Activated T-cell treated with anti-CD3 and anti-CD28 coated beads, Interleukin-2, amount 50 U/mL, for 4 hours (primary cell): Measurements from ENCODE around the gene INTS6L. TPM values are rescaled to one million over a fixed set of nuclear protein-coding genes. Genes with fewer than 3 reads are reported as not detected.
A peak's percentile ranks its signal among the peaks of the same experiment; 100 is the strongest.
"Not testable (repeated sequence)": the region's sequence is repeated elsewhere in the genome, so short reads cannot be mapped to it uniquely, and the experiment has no call there.

Source experiments
- ATAC-seq, 2 donors: fragments of 200-7000 bp; cut with Tn5 transposase; one replicate each; pipeline ENCODE4 v1.10.0; 2021
- DNase-seq: peaks from one replicate; pipeline ENCODE4 v3.0.0-alpha.2; 2020
- H3K27me3 Mint-ChIP-seq: one replicate; pipeline ENCODE4 v1.8.0; 2021; ENCODE audit warnings: low read depth, mixed read lengths
- H3K36me3 Mint-ChIP-seq: one replicate; pipeline ENCODE4 v1.8.0; 2022; ENCODE audit warnings: mixed read lengths; ENCODE audit not compliant: insufficient read depth
- H3K4me1 Mint-ChIP-seq: one replicate; pipeline ENCODE4 v1.8.0; 2021; ENCODE audit warnings: low read depth, mixed read lengths
- H3K4me3 Mint-ChIP-seq: one replicate; pipeline ENCODE4 v1.8.0; 2021; ENCODE audit warnings: mild to moderate bottlenecking, moderate library complexity, mixed read lengths
- H3K9me3 Mint-ChIP-seq: one replicate; pipeline ENCODE4 v1.8.0; 2021; ENCODE audit warnings: mixed read lengths
- total RNA-seq, 3 donors: library from RNA; stranded (reverse); gene quantifications; one replicate each; pipeline ENCODE4 v1.2.1, GENCODE V29; 2021

The INTS6L gene
- total RNA-seq, 3 donors from 2014 or later: 12.1 to 14.9 (median 14.8) TPM

GRCh38 chrX:135543172-135543571 is 22.7 kb downstream of the INTS6L start:
- Mint-ChIP-seq H3K4me3 (no peak overlapping the region), H3K27me3 (no peaks in the 10 kb centered on the region), H3K36me3 (peaks cover 6% of the 10 kb centered on the region), H3K9me3 (no peaks in the 10 kb centered on the region), H3K4me1 (peaks cover 38% of the 10 kb centered on the region)
- ATAC-seq: no peak
- DNase-seq: no peak

DNA sequence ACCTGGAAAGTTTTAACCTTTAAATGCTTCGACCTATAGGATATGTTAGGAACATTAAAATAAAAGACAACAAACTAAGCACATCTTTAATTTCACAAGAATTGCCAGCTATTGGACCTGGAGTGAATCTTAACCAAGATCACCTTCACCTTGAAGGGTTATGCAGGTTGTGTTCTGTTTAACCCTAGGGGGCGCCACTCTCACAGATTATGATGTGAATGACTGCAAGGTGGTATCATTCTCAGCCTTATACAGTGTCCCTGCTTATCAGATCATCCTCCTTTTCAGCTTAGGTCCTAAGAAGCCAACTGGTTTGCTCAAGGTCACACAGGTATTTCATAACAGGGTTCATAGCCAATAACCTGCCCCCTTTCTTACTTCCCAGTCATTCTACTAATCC is 23.5 kb downstream of the INTS6L start:
- DNase-seq (peak; percentile 10), ATAC-seq (no peak)
- Mint-ChIP-seq H3K9me3 (no peaks in the 10 kb centered on the region), H3K4me1 (peaks cover 36% of the 10 kb centered on the region), H3K4me3 (no peak overlapping the region), H3K36me3 (peaks cover 6% of the 10 kb centered on the region), H3K27me3 (no peaks in the 10 kb centered on the region)

DNA sequence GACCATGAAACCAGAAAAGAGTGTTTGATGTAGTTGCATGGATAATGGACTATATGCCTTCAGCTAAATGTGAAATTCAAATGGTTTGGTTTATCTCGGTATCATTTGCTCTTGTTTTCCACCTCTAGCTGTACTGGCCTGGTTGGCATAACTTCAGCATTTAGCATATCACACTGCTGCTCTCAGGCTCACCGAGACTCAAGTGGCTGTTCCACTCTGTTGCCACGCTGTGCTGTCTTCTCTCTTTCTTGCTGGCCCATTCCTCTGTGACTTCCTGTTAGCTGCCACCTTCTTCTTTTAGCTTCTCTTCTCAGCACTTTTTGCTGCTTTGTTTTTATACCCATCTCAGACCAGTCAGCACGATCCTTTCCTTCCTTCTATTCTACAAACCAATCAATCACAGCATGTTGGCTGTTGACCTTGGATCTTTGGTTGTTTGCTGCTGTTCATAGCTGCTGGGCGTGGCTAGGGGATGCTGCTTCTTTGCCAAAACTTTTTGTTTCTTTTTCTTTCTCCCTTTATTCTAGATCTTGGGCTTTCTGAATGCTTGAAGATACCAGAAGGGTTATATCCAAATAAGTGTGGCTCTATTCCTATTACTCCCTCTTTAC is 24.0 kb downstream of the INTS6L start:
- H3K9me3 Mint-ChIP-seq: no peaks in the 10 kb centered on the region
- H3K4me3 Mint-ChIP-seq: no peak overlapping the region
- peaks cover 31% of the 10 kb centered on the region for H3K4me1 Mint-ChIP-seq
- DNase-seq: no peak
- ATAC-seq: no peak
- no peaks in the 10 kb centered on the region for H3K27me3 Mint-ChIP-seq
- H3K36me3 Mint-ChIP-seq: peaks cover 10% of the 10 kb centered on the region

DNA sequence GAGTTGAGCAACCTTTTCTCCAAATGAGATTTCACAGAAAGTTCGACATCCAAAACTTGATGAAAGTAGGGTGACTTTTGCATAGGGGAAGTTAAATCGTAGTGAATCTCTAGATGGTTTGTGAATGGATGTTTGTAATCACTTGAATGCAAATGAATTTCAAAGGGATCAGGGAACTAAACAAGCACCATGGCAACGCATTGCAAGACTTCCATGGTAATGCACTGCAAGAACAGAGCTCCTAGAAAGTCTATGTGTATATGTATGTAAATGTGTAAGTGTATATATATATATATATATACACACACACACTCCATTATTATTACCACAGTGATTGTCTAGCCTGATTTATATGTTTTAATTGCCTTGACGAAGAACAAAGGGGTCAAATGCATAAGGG is 27.3 kb downstream of the INTS6L start:
- peaks cover 21% of the 10 kb centered on the region for H3K4me1 Mint-ChIP-seq
- no peaks in the 10 kb centered on the region for H3K9me3 Mint-ChIP-seq
- no peak overlapping the region for H3K4me3 Mint-ChIP-seq
- DNase-seq (no peak), ATAC-seq (no peak)
- H3K27me3 Mint-ChIP-seq: no peaks in the 10 kb centered on the region
- peaks cover 21% of the 10 kb centered on the region for H3K36me3 Mint-ChIP-seq

- H3K27me3 Mint-ChIP-seq: no peaks in the 10 kb centered on the region
- no peaks in the 10 kb centered on the region for H3K9me3 Mint-ChIP-seq
- peaks cover 22% of the 10 kb centered on the region for H3K36me3 Mint-ChIP-seq
- H3K4me3 Mint-ChIP-seq: no peak overlapping the region
- H3K4me1 Mint-ChIP-seq: peaks cover 4% of the 10 kb centered on the region
- DNase-seq (no peak), ATAC-seq (no peak)
Observed at GRCh38 chrX:135549519-135549918, 29.1 kb downstream of the INTS6L start.

GRCh38 chrX:135556055-135556454 is 35.6 kb downstream of the INTS6L start:
- H3K36me3 Mint-ChIP-seq: peaks cover 21% of the 10 kb centered on the region
- no peak overlapping the region for H3K4me3 Mint-ChIP-seq
- H3K9me3 Mint-ChIP-seq: no peaks in the 10 kb centered on the region
- DNase-seq: no peak
- H3K4me1 Mint-ChIP-seq: no peaks in the 10 kb centered on the region
- H3K27me3 Mint-ChIP-seq: no peaks in the 10 kb centered on the region
- no peak for ATAC-seq

DNA sequence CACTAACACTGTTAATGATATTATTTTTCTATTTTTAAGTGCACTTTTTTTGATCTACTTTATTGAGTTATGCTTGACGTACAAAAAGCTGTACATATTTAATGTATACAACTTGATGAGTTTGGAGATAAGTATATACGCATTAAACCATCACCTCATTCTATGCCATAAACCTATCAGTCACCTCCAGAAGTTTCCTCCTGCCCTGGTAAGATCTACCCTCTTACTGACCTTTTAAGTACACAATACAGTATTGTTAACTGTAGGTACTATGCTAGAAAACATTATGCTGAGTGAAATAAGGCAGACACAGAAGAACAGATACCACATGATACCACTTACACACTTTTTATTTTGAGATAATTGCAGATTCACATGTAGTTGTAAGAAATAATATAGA is 36.9 kb downstream of the INTS6L start:
- ATAC-seq (no peak), DNase-seq (no peak)
- Mint-ChIP-seq H3K36me3 (peaks cover 22% of the 10 kb centered on the region), H3K4me3 (no peak overlapping the region), H3K9me3 (no peaks in the 10 kb centered on the region), H3K4me1 (no peaks in the 10 kb centered on the region), H3K27me3 (no peaks in the 10 kb centered on the region)

DNA sequence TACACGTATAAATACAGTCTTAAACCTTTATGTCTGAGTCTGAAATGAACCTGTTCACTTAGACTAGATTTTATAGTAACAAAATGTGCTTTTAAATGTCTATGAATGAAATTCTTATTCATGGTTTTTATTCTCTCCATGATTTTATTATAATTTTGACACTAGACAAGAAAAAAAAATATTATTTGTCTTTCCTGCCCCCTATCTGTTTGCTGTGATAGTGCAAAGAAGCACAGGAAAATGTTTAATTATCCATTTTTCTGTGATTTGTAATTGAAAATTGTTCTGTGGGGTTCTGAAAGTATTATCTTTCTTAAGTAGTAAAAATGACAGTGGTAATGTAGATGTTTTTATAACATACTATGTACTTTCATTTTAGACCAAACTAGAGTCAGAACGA is 52.0 kb downstream of the INTS6L start:
- Mint-ChIP-seq H3K27me3 (no peaks in the 10 kb centered on the region), H3K36me3 (peaks cover 15% of the 10 kb centered on the region), H3K4me1 (no peaks in the 10 kb centered on the region), H3K4me3 (no peak overlapping the region), H3K9me3 (no peaks in the 10 kb centered on the region)
- no peak for DNase-seq
- ATAC-seq: no peak

- Mint-ChIP-seq H3K36me3 (peaks cover 26% of the 10 kb centered on the region), H3K9me3 (no peaks in the 10 kb centered on the region), H3K27me3 (no peaks in the 10 kb centered on the region), H3K4me3 (no peak overlapping the region), H3K4me1 (no peaks in the 10 kb centered on the region)
- DNase-seq (no peak), ATAC-seq (no peak)
Observed at GRCh38 chrX:135581496-135581895, 61.0 kb downstream of the INTS6L start.

- no peaks in the 10 kb centered on the region for H3K9me3 Mint-ChIP-seq
- H3K4me1 Mint-ChIP-seq: no peaks in the 10 kb centered on the region
- H3K27me3 Mint-ChIP-seq: no peaks in the 10 kb centered on the region
- H3K36me3 Mint-ChIP-seq: peaks cover 3% of the 10 kb centered on the region
- DNase-seq (no peak), ATAC-seq (no peak)
- H3K4me3 Mint-ChIP-seq: no peak overlapping the region
Observed at GRCh38 chrX:135585153-135585552, 64.7 kb downstream of the INTS6L start.

- ATAC-seq: no peak
- DNase-seq: no peak
- Mint-ChIP-seq H3K4me3 (no peak overlapping the region), H3K9me3 (no peaks in the 10 kb centered on the region), H3K27me3 (peaks cover 9% of the 10 kb centered on the region), H3K4me1 (no peaks in the 10 kb centered on the region), H3K36me3 (no peaks in the 10 kb centered on the region)
Observed at GRCh38 chrX:135591871-135592270, 71.4 kb downstream of the INTS6L start.

- not testable (repeated sequence) for ATAC-seq, H3K27me3 Mint-ChIP-seq, H3K36me3 Mint-ChIP-seq, DNase-seq, H3K9me3 Mint-ChIP-seq, H3K4me3 Mint-ChIP-seq, H3K4me1 Mint-ChIP-seq
Observed at GRCh38 chrX:135594049-135594448, 73.6 kb downstream of the INTS6L start.

GRCh38 chrX:135594453-135594852 is 74.0 kb downstream of the INTS6L start:
- H3K4me3 Mint-ChIP-seq, H3K36me3 Mint-ChIP-seq, ATAC-seq, DNase-seq, H3K4me1 Mint-ChIP-seq, H3K27me3 Mint-ChIP-seq, H3K9me3 Mint-ChIP-seq: not testable (repeated sequence)

- Mint-ChIP-seq H3K4me3 (no peak overlapping the region), H3K27me3 (peaks cover 13% of the 10 kb centered on the region)
- no peak for ATAC-seq
Observed at GRCh38 chrX:135595543-135595942, 75.1 kb downstream of the INTS6L start.

GRCh38 chrX:135596495-135596894 is 76.0 kb downstream of the INTS6L start:
- ATAC-seq (peak; percentile 30 to 43), DNase-seq (peak; percentile 29)
- Mint-ChIP-seq H3K4me3 (no peak overlapping the region), H3K4me1 (no peaks in the 10 kb centered on the region), H3K27me3 (peaks cover 17% of the 10 kb centered on the region), H3K36me3 (no peaks in the 10 kb centered on the region), H3K9me3 (no peaks in the 10 kb centered on the region)

More at GRCh38 chrX:135595543-135595942, 75.1 kb downstream of the INTS6L start:
- no peaks in the 10 kb centered on the region for H3K9me3 Mint-ChIP-seq
- no peak for DNase-seq
- no peaks in the 10 kb centered on the region for H3K36me3 Mint-ChIP-seq
- H3K4me1 Mint-ChIP-seq: no peaks in the 10 kb centered on the region

DNA sequence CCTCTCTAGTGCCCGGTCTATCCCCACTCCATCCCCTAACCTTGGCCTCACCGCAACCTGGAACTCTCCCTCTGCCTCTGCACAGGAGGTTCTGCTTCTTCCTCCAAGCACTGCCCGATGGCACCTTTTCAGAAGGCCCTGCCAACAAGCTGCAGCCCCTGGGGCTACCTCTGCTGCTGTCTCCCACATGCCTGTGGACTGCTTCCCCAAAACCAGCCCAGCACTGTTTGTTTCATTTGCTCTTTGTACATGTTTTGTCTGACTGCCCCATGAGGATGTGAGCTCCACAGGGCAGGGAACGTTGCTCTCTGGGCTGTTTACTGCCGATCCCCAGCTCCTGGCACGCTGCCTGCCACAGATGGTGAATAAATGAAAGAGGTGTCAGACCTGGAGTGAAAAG is 85.4 kb downstream of the INTS6L start:
- Mint-ChIP-seq H3K36me3 (no peaks in the 10 kb centered on the region), H3K4me3 (no peak overlapping the region), H3K9me3 (no peaks in the 10 kb centered on the region), H3K27me3 (peaks cover 24% of the 10 kb centered on the region), H3K4me1 (no peaks in the 10 kb centered on the region)
- no peak for DNase-seq
- no peak for ATAC-seq
